Cardiac fibroblast (primary cell): ENCODE results near the gene TMEM184C.
A peak's percentile ranks its signal among the peaks of the same experiment; 100 is the strongest.

ENCODE experiments used
- DNase-seq, 2 donors: peaks; one replicate each; pipeline versions ENCODE4 v3.0.0 to v3.0.0-alpha.2; 2010; ENCODE audit warnings: low read depth in 2 of 2
- H3K4me3 ChIP-seq, 2 donors: replicated peaks in 1 of 2; 1 replicate in 1 of 2; 2 replicates in 1 of 2; pipeline ENCODE4 v1.5.1; 2011; ENCODE audit warnings: low read depth in 2 of 2, low read length in 2 of 2, mild to moderate bottlenecking in 2 of 2, moderate library complexity in 1 of 2
- CTCF ChIP-seq: IDR thresholded peaks from one replicate; pipeline ENCODE4 v1.5.1; 2011; ENCODE audit warnings: low read depth, mild to moderate bottlenecking, low read length, inconsistent platforms

The TMEM184C gene

GRCh38 chr4:147683717-147684700, 66.8 kb downstream of the TMEM184C start, which contains the start of gene PRMT9:
Gene PRMT9 (minus strand): TSS chr4:147684163. CDS start chr4:147683987, 176 bp downstream.
- DNase-seq: peak; percentile 89 to 97
- no peak for TF ChIP-seq CTCF
- H3K4me3 ChIP-seq: peak within 1 kb of the TSS; percentile 79 to 98

- no peak for DNase-seq
- no peak overlapping the region for H3K4me3 ChIP-seq
- no peak for TF ChIP-seq CTCF
Observed at GRCh38 chr4:147689067-147689466, 71.9 kb downstream of the TMEM184C start.

GRCh38 chr4:147691820-147692219, 74.6 kb downstream of the TMEM184C start:
- TF ChIP-seq CTCF: no peak
- DNase-seq: no peak
- no peak overlapping the region for H3K4me3 ChIP-seq

GRCh38 chr4:147693218-147693617, 76.0 kb downstream of the TMEM184C start:
- no peak for DNase-seq
- TF ChIP-seq CTCF: no peak
- H3K4me3 ChIP-seq: no peak overlapping the region

- no peak for DNase-seq
- TF ChIP-seq CTCF: no peak
- no peak overlapping the region for H3K4me3 ChIP-seq
Observed at GRCh38 chr4:147696866-147697265, 79.7 kb downstream of the TMEM184C start.

GRCh38 chr4:147704846-147705245, 87.6 kb downstream of the TMEM184C start:
- DNase-seq: no peak
- no peak overlapping the region for H3K4me3 ChIP-seq
- no peak for TF ChIP-seq CTCF
